ENCODE data around the gene ZBED5. TPM values are rescaled to one million over a fixed set of nuclear protein-coding genes. Genes with fewer than 3 reads are reported as not detected.

Gene ZBED5
- total RNA-seq, 1 experiment from 2014 or later, result 21.0 TPM

- CTCF ChIA-PET, result no interaction called here
- intact Hi-C loops (cut with micrococcal nuclease), result no loop called here
- H3K27me3 ChIP-seq (ENCODE audit: low read length), result no peaks in the 10 kb centered on the region
- H3K27ac ChIP-seq (ENCODE audit: low read length), result no peak overlapping the region
- H3K9ac ChIP-seq (ENCODE audit: low read length), result no peak overlapping the region
- H4K20me1 ChIP-seq (ENCODE audit: low read length), result no peaks in the 10 kb centered on the region
- DNase-seq, result no peak
- no peaks in the 10 kb centered on the region for H3K36me3 ChIP-seq (ENCODE audit: low read depth, low read length)
- TF ChIP-seq EZH2phosphoT487 (IDR thresholded peaks at IDR 0.05; ENCODE audit: borderline replicate concordance, low read length) (no peak), EZH2 (IDR thresholded peaks at IDR 0.05; ENCODE audit: low read length, unreplicated experiment) (no peak)
- TF ChIP-seq, protein P1, sequence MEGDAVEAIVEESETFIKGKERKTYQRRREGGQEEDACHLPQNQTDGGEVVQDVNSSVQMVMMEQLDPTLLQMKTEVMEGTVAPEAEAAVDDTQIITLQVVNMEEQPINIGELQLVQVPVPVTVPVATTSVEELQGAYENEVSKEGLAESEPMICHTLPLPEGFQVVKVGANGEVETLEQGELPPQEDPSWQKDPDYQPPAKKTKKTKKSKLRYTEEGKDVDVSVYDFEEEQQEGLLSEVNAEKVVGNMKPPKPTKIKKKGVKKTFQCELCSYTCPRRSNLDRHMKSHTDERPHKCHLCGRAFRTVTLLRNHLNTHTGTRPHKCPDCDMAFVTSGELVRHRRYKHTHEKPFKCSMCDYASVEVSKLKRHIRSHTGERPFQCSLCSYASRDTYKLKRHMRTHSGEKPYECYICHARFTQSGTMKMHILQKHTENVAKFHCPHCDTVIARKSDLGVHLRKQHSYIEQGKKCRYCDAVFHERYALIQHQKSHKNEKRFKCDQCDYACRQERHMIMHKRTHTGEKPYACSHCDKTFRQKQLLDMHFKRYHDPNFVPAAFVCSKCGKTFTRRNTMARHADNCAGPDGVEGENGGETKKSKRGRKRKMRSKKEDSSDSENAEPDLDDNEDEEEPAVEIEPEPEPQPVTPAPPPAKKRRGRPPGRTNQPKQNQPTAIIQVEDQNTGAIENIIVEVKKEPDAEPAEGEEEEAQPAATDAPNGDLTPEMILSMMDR (conservative IDR thresholded peaks at IDR 0.05; ENCODE audit: low read depth, low read length), result no peak
- no peaks in the 10 kb centered on the region for H3K9me3 ChIP-seq (ENCODE audit: low read length)
- H3K4me3 ChIP-seq (ENCODE audit: low read length), result no peak overlapping the region
- no peak overlapping the region for H3K4me2 ChIP-seq (ENCODE audit: low read length)
- no peak for ATAC-seq
- POLR2A ChIA-PET (ENCODE audit: unreplicated experiment), result interaction anchor here (0.6 to 0.8 kb wide), 2 partner anchors 53 to 647 kb away, joined by 3 to 5 read pairs; no protein-coding TSS in a partner anchor
- no peaks in the 10 kb centered on the region for H3F3A ChIP-seq (ENCODE audit: low read length, unreplicated experiment)
- BruUV-seq (replicated peaks), result no TSS peak
- H3K79me2 ChIP-seq (ENCODE audit: low read length), result no peaks in the 10 kb centered on the region
- peaks cover 12% of the 10 kb centered on the region for H3K4me1 ChIP-seq (ENCODE audit: insufficient read depth, low read length)
- no peaks in the 10 kb centered on the region for H3K9me2 ChIP-seq (replicated peaks; ENCODE audit: low read length)
- H2AFZ ChIP-seq (ENCODE audit: low read length), result no peak overlapping the region
These were observed 12.3 kb downstream of the ZBED5 start for GRCh38 chr11:10845589-10845988.

DNA sequence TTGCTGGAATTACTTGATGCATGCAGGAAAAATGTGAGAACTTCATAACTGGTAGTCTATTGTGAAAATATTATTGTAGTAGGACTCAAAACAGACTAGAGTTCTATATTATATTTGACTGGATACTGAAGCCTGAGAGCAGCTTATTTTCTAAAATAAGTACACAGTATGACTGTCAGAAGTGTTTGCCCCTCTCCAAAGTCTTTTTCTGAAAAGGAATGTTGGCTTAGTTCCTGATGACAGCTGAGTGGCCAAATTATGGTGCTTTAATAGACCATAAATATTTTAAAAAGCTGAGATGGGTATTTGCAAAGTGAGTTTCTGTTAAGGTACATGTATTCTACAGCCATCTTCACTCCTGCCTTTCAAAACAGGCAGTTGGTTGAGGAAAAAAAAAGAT lies 13.1 kb downstream of the ZBED5 start:
- H3K9me3 ChIP-seq (ENCODE audit: low read length), result no peaks in the 10 kb centered on the region

GRCh38 chr11:10844356-10844755 lies 13.5 kb downstream of the ZBED5 start:
- ATAC-seq, result no peak
- no TSS peak for BruUV-seq (replicated peaks)

More for the DNA sequence above, 13.1 kb downstream of the ZBED5 start:
- Histone ChIP-seq H3K4me2 (ENCODE audit: low read length) (no peak overlapping the region), H3K9me2 (replicated peaks; ENCODE audit: low read length) (no peaks in the 10 kb centered on the region), H3K4me1 (ENCODE audit: insufficient read depth, low read length) (peaks cover 12% of the 10 kb centered on the region), H3F3A (ENCODE audit: low read length, unreplicated experiment) (no peaks in the 10 kb centered on the region), H3K27me3 (ENCODE audit: low read length) (no peaks in the 10 kb centered on the region), H3K79me2 (ENCODE audit: low read length) (no peaks in the 10 kb centered on the region), H3K4me3 (ENCODE audit: low read length) (no peak overlapping the region), H2AFZ (ENCODE audit: low read length) (no peak overlapping the region), H3K9ac (ENCODE audit: low read length) (no peak overlapping the region), H4K20me1 (ENCODE audit: low read length) (no peaks in the 10 kb centered on the region), H3K36me3 (ENCODE audit: low read depth, low read length) (no peaks in the 10 kb centered on the region), H3K27ac (ENCODE audit: low read length) (no peak overlapping the region)
- BruUV-seq (replicated peaks), result no TSS peak
- ATAC-seq (no peak), DNase-seq (no peak)
- ChIA-PET POLR2A (ENCODE audit: unreplicated experiment) (interaction anchor here (0.7 to 0.8 kb wide), 3 partner anchors 58 to 646 kb away, joined by 3 read pairs; no protein-coding TSS in a partner anchor), CTCF (no interaction called here)
- intact Hi-C loops (cut with micrococcal nuclease), result no loop called here
- TF ChIP-seq, protein P1 (conservative IDR thresholded peaks at IDR 0.05; ENCODE audit: low read depth, low read length), result no peak
- TF ChIP-seq EZH2 (IDR thresholded peaks at IDR 0.05; ENCODE audit: low read length, unreplicated experiment) (no peak), EZH2phosphoT487 (IDR thresholded peaks at IDR 0.05; ENCODE audit: borderline replicate concordance, low read length) (no peak)

More at GRCh38 chr11:10844356-10844755, 13.5 kb downstream of the ZBED5 start:
- Histone ChIP-seq H3K4me3 (ENCODE audit: low read length) (no peak overlapping the region), H3K36me3 (ENCODE audit: low read depth, low read length) (no peaks in the 10 kb centered on the region), H4K20me1 (ENCODE audit: low read length) (no peaks in the 10 kb centered on the region), H3K9me3 (ENCODE audit: low read length) (no peaks in the 10 kb centered on the region), H3K27ac (ENCODE audit: low read length) (no peak overlapping the region), H3K79me2 (ENCODE audit: low read length) (no peaks in the 10 kb centered on the region), H3K9me2 (replicated peaks; ENCODE audit: low read length) (no peaks in the 10 kb centered on the region), H3K9ac (ENCODE audit: low read length) (no peak overlapping the region), H3K27me3 (ENCODE audit: low read length) (no peaks in the 10 kb centered on the region), H3F3A (ENCODE audit: low read length, unreplicated experiment) (no peaks in the 10 kb centered on the region), H3K4me1 (ENCODE audit: insufficient read depth, low read length) (peaks cover 12% of the 10 kb centered on the region), H3K4me2 (ENCODE audit: low read length) (no peak overlapping the region), H2AFZ (ENCODE audit: low read length) (no peak overlapping the region)
- DNase-seq, result no peak
- CTCF ChIA-PET, result no interaction called here
- TF ChIP-seq EZH2 (IDR thresholded peaks at IDR 0.05; ENCODE audit: low read length, unreplicated experiment), result no peak
- no peak for TF ChIP-seq EZH2phosphoT487 (IDR thresholded peaks at IDR 0.05; ENCODE audit: borderline replicate concordance, low read length)
- TF ChIP-seq, protein P1 (conservative IDR thresholded peaks at IDR 0.05; ENCODE audit: low read depth, low read length), result no peak
- POLR2A ChIA-PET (ENCODE audit: unreplicated experiment), result interaction anchor here (0.7 kb wide), 2 partner anchors 58 to 83 kb away, joined by 3 read pairs; no protein-coding TSS in a partner anchor
- intact Hi-C loops (cut with micrococcal nuclease), result no loop called here
